ENCODE measurements around the gene HCFC1R1.
A peak's percentile ranks its signal among the peaks of the same experiment; 100 is the strongest.

The HCFC1R1 gene

GRCh38 chr16:3059041-3059722 lies 35.4 kb upstream of the HCFC1R1 start (continued):
- TF ChIP-seq KLF17 (tag by site-specific recombination; IDR thresholded peaks at IDR 0.05) (peak; percentile 30; the same call in 1 of the 2 replicates), ZEB2 (tag by site-specific recombination; IDR thresholded peaks at IDR 0.05) (peak; percentile 79), HOXC10 (CRISPR knock-in tag; IDR thresholded peaks at IDR 0.05) (no peak), ZSCAN16 (tag by site-specific recombination; IDR thresholded peaks at IDR 0.05) (no peak), ZNF335 (tag by site-specific recombination; conservative IDR thresholded peaks at IDR 0.05) (peak; percentile 79), ZNF777 (tag by site-specific recombination; IDR thresholded peaks at IDR 0.05; ENCODE audit: borderline replicate concordance) (no peak), ZNF280D (tag by site-specific recombination; IDR thresholded peaks at IDR 0.05) (no peak), BCL11A (tag by site-specific recombination; IDR thresholded peaks at IDR 0.05; ENCODE audit: low read depth) (no peak), ZNF148 (tag by site-specific recombination; IDR thresholded peaks at IDR 0.05; ENCODE audit: borderline replicate concordance) (no peak), REST (tag by site-specific recombination; IDR thresholded peaks at IDR 0.05) (peak; percentile 36; the same call in 1 of the 2 replicates), ZNF2 (tag by site-specific recombination; IDR thresholded peaks at IDR 0.05) (peak; percentile 34; the same call in 1 of the 2 replicates), PRDM10 (tag by site-specific recombination; IDR thresholded peaks at IDR 0.05) (no peak), ZNF623 (tag by site-specific recombination; IDR thresholded peaks at IDR 0.05) (no peak), ZNF501 (tag by site-specific recombination; IDR thresholded peaks at IDR 0.05) (no peak), SP2 (tag by site-specific recombination; IDR thresholded peaks at IDR 0.05) (peak; percentile 63), ZNF670 (tag by site-specific recombination; IDR thresholded peaks at IDR 0.05; ENCODE audit: low read depth) (no peak), KLF8 (tag by site-specific recombination; IDR thresholded peaks at IDR 0.05) (peak; percentile 30; the same call in 1 of the 2 replicates), ZNF660 (tag by site-specific recombination; IDR thresholded peaks at IDR 0.05) (peak; percentile 67; the same call in 1 of the 2 replicates), ZBTB7A (tag by site-specific recombination; IDR thresholded peaks at IDR 0.05; ENCODE audit: low read depth) (0 out of 2 replicates have a peak, but pooled peaks have one; percentile 57), ZNF426 (tag by site-specific recombination; IDR thresholded peaks at IDR 0.05) (no peak), SCRT1 (tag by site-specific recombination; IDR thresholded peaks at IDR 0.05; ENCODE audit: borderline replicate concordance) (no peak), ZNF350 (tag by site-specific recombination; IDR thresholded peaks at IDR 0.05) (no peak), ZNF654 (tag by site-specific recombination; IDR thresholded peaks at IDR 0.05; ENCODE audit: low read depth) (0 out of 2 replicates have a peak, but pooled peaks have one; percentile 16), ZNF580 (tag by site-specific recombination; IDR thresholded peaks at IDR 0.05) (no peak), ZSCAN23 (tag by site-specific recombination; IDR thresholded peaks at IDR 0.05) (no peak), ZNF629 (tag by site-specific recombination; IDR thresholded peaks at IDR 0.05) (no peak)

Data from HEK293 (cell line).